ENCODE measurements around the gene CCDC71L. TPM values are rescaled to one million over a fixed set of nuclear protein-coding genes. Genes with fewer than 3 reads are reported as not detected.

CCDC71L gene
- total RNA-seq, 1 donor = 40.6 TPM

- peak overlapping the region; percentile 23 for H3K4me3 ChIP-seq (ENCODE audit: low read depth, low read length)
- TF ChIP-seq, protein P1, sequence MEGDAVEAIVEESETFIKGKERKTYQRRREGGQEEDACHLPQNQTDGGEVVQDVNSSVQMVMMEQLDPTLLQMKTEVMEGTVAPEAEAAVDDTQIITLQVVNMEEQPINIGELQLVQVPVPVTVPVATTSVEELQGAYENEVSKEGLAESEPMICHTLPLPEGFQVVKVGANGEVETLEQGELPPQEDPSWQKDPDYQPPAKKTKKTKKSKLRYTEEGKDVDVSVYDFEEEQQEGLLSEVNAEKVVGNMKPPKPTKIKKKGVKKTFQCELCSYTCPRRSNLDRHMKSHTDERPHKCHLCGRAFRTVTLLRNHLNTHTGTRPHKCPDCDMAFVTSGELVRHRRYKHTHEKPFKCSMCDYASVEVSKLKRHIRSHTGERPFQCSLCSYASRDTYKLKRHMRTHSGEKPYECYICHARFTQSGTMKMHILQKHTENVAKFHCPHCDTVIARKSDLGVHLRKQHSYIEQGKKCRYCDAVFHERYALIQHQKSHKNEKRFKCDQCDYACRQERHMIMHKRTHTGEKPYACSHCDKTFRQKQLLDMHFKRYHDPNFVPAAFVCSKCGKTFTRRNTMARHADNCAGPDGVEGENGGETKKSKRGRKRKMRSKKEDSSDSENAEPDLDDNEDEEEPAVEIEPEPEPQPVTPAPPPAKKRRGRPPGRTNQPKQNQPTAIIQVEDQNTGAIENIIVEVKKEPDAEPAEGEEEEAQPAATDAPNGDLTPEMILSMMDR (IDR thresholded peaks at IDR 0.05; ENCODE audit: insufficient read depth, low read length) = no peak
- DNase-seq (ENCODE audit: low read depth) = peak; percentile 69
Observed at GRCh38 chr7:106657085-106657991, 3.6 kb downstream of the CCDC71L start.

DNA sequence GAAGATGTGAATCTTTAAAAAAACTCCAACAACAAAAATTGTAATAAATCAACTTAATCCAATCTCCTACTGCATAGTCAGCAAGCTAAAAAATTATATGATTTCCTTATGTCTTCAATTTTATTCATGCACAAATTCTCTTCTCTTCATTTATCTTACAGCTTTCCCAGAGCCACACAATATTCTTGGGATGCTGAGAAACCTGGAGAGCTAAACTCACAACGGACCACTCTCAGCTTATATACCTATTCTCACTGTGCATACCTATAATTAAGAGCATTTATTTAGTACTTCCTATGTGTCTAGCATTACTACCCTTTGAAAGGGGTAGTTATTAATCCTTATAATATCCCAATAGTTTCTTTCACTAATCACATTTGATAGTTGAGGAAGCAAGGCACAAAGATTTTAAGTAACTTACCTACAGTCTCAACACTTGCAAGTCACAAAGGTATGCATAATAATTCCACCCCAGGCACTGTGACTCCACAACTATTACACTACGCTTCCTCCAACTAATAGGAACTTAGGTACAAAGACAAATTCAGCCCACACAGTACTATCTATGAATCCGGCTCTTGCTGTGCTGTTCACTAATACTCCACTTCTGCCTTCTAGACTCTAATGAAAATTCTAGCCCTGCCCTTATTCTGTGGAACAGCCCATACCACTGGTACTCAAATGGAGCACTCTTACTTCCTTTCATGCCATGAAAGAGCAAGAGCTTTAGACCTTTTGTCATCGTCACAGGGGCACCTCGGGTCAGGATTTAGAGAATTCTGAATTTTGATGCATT is 5.1 kb downstream of the CCDC71L start:
- H3K4me3 ChIP-seq (ENCODE audit: low read depth, low read length) = no peak overlapping the region
- TF ChIP-seq, protein P1 (IDR thresholded peaks at IDR 0.05; ENCODE audit: insufficient read depth, low read length) = no peak
- no peak for DNase-seq (ENCODE audit: low read depth)

GRCh38 chr7:106653488-106653887 is 7.5 kb downstream of the CCDC71L start:
- no peak overlapping the region for H3K4me3 ChIP-seq (ENCODE audit: low read depth, low read length)
- DNase-seq (ENCODE audit: low read depth) = no peak
- TF ChIP-seq, protein P1 (IDR thresholded peaks at IDR 0.05; ENCODE audit: insufficient read depth, low read length) = no peak

GRCh38 chr7:106652909-106653308 is 8.0 kb downstream of the CCDC71L start:
- DNase-seq (ENCODE audit: low read depth) = no peak
- TF ChIP-seq, protein P1 (IDR thresholded peaks at IDR 0.05; ENCODE audit: insufficient read depth, low read length) = no peak
- no peak overlapping the region for H3K4me3 ChIP-seq (ENCODE audit: low read depth, low read length)

DNA sequence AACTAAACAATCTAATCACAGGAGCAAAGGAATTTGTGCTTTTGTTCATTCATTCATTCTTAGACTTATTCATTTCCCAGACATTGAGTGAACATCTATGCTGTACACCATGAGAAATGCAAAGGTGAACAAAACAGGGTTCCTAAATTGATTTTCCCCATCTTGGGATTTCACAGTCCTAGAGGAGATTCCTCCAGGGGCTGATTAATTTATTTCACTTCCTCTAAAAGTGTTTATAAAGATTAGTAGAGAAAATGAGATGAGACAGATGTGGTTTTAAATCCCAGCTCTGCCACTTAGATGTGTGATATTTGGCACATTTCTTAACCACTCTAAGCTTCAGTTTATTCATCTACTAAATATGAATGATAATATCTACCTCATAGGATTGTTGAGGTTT is 8.9 kb downstream of the CCDC71L start:
- DNase-seq (ENCODE audit: low read depth) = no peak
- TF ChIP-seq, protein P1 (IDR thresholded peaks at IDR 0.05; ENCODE audit: insufficient read depth, low read length) = no peak
- no peak overlapping the region for H3K4me3 ChIP-seq (ENCODE audit: low read depth, low read length)

DNA sequence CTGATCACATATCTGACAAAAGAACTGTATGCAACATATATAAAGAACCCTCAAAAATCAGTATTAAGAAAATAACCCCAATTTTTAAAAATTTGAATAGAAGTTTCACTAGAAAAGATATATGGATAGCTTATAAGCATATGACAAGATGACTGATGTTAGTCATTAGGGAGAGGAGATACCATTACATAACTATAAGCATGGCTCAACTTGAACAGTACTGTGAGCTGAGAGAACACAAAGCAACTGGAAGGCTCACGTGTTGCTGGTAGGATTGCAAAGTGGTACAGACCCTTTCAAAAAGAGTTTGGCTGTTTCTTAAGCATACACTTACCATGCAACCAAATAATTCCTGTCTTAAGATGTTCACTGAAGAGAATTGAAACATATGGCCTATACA is 14.7 kb downstream of the CCDC71L start:
- DNase-seq (ENCODE audit: low read depth) = no peak
- TF ChIP-seq, protein P1 (IDR thresholded peaks at IDR 0.05; ENCODE audit: insufficient read depth, low read length) = no peak
- H3K4me3 ChIP-seq (ENCODE audit: low read depth, low read length) = no peak overlapping the region
